GM23338 (cell line): ENCODE data around the gene FOXA1. TPM values are rescaled to one million over a fixed set of nuclear protein-coding genes. Genes with fewer than 3 reads are reported as not detected.
A peak's percentile ranks its signal among the peaks of the same experiment; 100 is the strongest.

Experiments used
- ATAC-seq: fragments of 200-7000 bp; cut with Tn5 transposase; 3 replicates; pipeline ENCODE4 v1.9.1; 2020
- DNase-seq: peaks from one replicate; pipeline ENCODE4 v3.0.0-alpha.2; 2015; ENCODE audit warnings: low spot score
- H2AFZ ChIP-seq: fragments of 200-600 bp; sonication (generic); 2 replicates; pipeline ENCODE4 v1.8.0; 2016; ENCODE audit warnings: antibody characterized with exemption, mild to moderate bottlenecking, moderate library complexity
- H3F3A ChIP-seq: fragments of 200-600 bp; sonication (generic); replicated peaks from 2 replicates; pipeline ENCODE4 v1.8.0; 2017; ENCODE audit warnings: antibody characterized with exemption, mixed run types, low read depth
- H3K27ac ChIP-seq: fragments of 200-600 bp; sonication (generic); 2 replicates; pipeline ENCODE4 v1.6.1; 2016; ENCODE audit warnings: low read depth
- H3K27me3 ChIP-seq: fragments of 200-600 bp; sonication (generic); 2 replicates; pipeline ENCODE4 v1.8.0; 2016; ENCODE audit warnings: mild to moderate bottlenecking, mixed run types, moderate library complexity; ENCODE audit not compliant: insufficient read depth
- H3K36me3 ChIP-seq: fragments of 200-600 bp; sonication (generic); 2 replicates; pipeline ENCODE4 v1.8.0; 2016; ENCODE audit warnings: mild to moderate bottlenecking; ENCODE audit not compliant: insufficient read depth
- H3K4me1 ChIP-seq: fragments of 200-600 bp; sonication (generic); 2 replicates; pipeline ENCODE4 v1.8.0; 2016; ENCODE audit warnings: mild to moderate bottlenecking, moderate library complexity; ENCODE audit not compliant: insufficient read depth
- H3K4me2 ChIP-seq: fragments of 200-600 bp; sonication (generic); 2 replicates; pipeline ENCODE4 v1.7.1; 2017; ENCODE audit warnings: mixed run types
- H3K4me3 ChIP-seq: fragments of 200-600 bp; sonication (generic); 2 replicates; pipeline ENCODE4 v1.6.1; 2016; ENCODE audit warnings: mixed run types
- H3K79me2 ChIP-seq: fragments of 200-600 bp; sonication (generic); replicated peaks from 2 replicates; pipeline ENCODE4 v1.8.0; 2017; ENCODE audit warnings: mild to moderate bottlenecking; ENCODE audit not compliant: insufficient read depth
- H3K9me2 ChIP-seq: fragments of 200-600 bp; sonication (generic); 2 replicates; pipeline ENCODE4 v1.8.0; 2017; ENCODE audit not compliant: insufficient read depth
- H4K20me1 ChIP-seq: fragments of 200-600 bp; sonication (generic); replicated peaks from 2 replicates; pipeline ENCODE4 v1.8.0; 2017; ENCODE audit warnings: mild to moderate bottlenecking; ENCODE audit not compliant: insufficient read depth
- H3K27ac Mint-ChIP-seq: 2 replicates; pipeline ENCODE4 v1.8.0; 2020; ENCODE audit warnings: inconsistent platforms, mild to moderate bottlenecking, moderate library complexity, mixed read lengths
- H3K27me3 Mint-ChIP-seq: 3 replicates; pipeline ENCODE4 v1.8.0; 2022; ENCODE audit warnings: low read depth, mild to moderate bottlenecking, moderate library complexity, mixed read lengths, inconsistent platforms; ENCODE audit not compliant: insufficient read depth, poor library complexity
- H3K36me3 Mint-ChIP-seq: 3 replicates; pipeline ENCODE4 v1.8.0; 2021; ENCODE audit warnings: low read depth, mild to moderate bottlenecking, inconsistent platforms, moderate library complexity, mixed read lengths
- H3K4me1 Mint-ChIP-seq: 3 replicates; pipeline ENCODE4 v1.8.0; 2020; ENCODE audit warnings: mild to moderate bottlenecking, inconsistent platforms, mixed read lengths
- H3K4me3 Mint-ChIP-seq: 3 replicates; pipeline ENCODE4 v1.8.0; 2021; ENCODE audit warnings: moderate library complexity, mild to moderate bottlenecking, inconsistent platforms, mixed read lengths
- H3K9me3 Mint-ChIP-seq: 3 replicates; pipeline ENCODE4 v1.8.0; 2020; ENCODE audit warnings: moderate library complexity, mild to moderate bottlenecking, inconsistent platforms, mixed read lengths
- EZH2 ChIP-seq: fragments of 200-600 bp; sonication (generic); IDR thresholded peaks from one replicate; pipeline ENCODE4 v1.8.0; 2017; ENCODE audit warnings: antibody characterized with exemption, mild to moderate bottlenecking, low read depth; ENCODE audit not compliant: unreplicated experiment
- STAT1 ChIP-seq: IDR thresholded peaks from one replicate; pipeline ENCODE4 v1.6.1; 2016; ENCODE audit warnings: antibody characterized with exemption; ENCODE audit not compliant: unreplicated experiment
- ZNF114 ChIP-seq: fragments of 250-450 bp; sonication (Bioruptor Pico); IDR thresholded peaks from 2 replicates; pipeline ENCODE4 v1.5.0; 2020; ENCODE audit warnings: mild to moderate bottlenecking, moderate library complexity
- polyA plus RNA-seq: library from polyadenylated mRNA; unstranded; fragments of >200 nt; fragmentation: Nextera tagmentation; extraction: Ambion mirVana; gene quantifications from 2 replicates; pipeline ENCODE4 v1.2.1, GENCODE V29; 2016
- total RNA-seq: library from RNA; depleted of rRNA; stranded (reverse); fragments of >200 nt; shearing (Covaris generic); gene quantifications from 2 replicates; pipeline ENCODE4 v1.2.3, GENCODE V29; 2014
- TF ChIP-seq, protein P1 (sequence below), 2 experiments: fragments of 200-600 bp in 1 of 2; sonication (generic) in 1 of 2; conservative IDR thresholded peaks; 2 replicates each; pipeline versions ENCODE4 v1.5.1 to v1.6.1; 2016 to 2017; ENCODE audit warnings: antibody characterized with exemption in 2 of 2, low read depth in 2 of 2, mild to moderate bottlenecking in 2 of 2, moderate library complexity in 1 of 2
- TF ChIP-seq, protein P2 (sequence below): IDR thresholded peaks from 2 replicates; pipeline ENCODE4 v1.6.1; 2016; ENCODE audit warnings: antibody characterized with exemption

FOXA1 gene
- total and polyA plus RNA-seq, 2 experiments from 2014 or later, result not detected

DNA sequence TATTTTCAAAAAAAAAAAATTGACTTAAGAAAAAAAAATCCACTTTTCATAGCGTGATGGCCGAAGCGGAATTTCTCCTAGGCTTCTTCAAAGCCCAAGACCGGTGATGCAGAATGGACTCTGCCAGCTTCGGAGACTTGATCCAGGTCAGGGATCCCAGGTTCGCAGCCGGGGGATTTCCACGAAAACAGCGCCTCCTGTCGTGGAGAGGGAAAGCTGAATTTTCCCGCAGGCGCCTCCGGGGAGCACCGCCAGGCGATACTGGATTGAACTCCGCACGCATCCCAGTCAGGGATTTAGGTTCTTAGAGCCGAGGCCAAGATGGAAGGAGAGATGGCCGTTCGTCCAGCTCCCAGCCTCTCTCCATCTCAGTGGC is 2.5 kb upstream of the FOXA1 start:
- DNase-seq (peak; percentile 79), ATAC-seq (peak; percentile 6)
- H4K20me1 ChIP-seq, result peaks cover 41% of the 10 kb centered on the region

DNA sequence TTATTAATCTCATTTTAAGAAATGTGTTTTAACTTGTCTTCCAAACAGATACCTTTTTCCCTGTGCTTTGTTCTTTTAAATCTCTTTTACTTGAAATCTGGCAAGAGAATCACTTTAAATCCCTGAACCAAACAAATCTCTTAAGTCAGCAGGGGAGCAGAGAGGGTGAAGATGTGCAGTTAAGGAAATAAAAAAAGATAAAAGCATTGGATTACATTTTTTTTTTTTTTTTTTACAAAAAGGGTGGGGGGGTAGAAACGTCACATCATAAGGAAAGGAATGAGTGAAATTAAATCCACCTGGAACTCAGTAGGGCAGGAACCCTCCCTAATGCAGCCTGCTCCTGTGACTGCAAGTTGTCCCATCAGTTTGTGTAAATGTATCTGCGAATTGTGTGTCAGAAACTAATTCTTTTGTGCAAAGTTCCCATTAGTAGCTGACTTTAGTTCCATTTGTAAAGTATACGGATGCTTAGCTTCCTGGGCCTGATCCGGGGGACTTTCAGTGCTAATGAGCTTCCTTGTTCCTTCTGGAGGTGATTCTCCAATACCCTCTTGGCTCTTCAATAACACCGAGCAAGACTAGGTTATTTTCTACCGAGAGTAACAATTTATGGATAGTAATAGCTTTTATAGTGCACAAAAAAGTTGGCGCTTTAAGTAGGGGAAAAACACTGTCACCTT is 1.9 kb upstream of the FOXA1 start:
- H3K4me1 Mint-ChIP-seq, result peaks cover 47% of the 10 kb centered on the region
- H3K4me3 ChIP-seq, result no peak overlapping the region; the same call in 1 of the 2 replicates
- peaks cover 92% of the 10 kb centered on the region for H3K27me3 Mint-ChIP-seq
- peak overlapping the region; percentile 77; the same call in 1 of the 2 replicates for H3K4me2 ChIP-seq
- H3K27ac Mint-ChIP-seq, result no peak overlapping the region
- ATAC-seq (no peak), DNase-seq (no peak)
- H3K4me1 ChIP-seq, result peaks cover 48% of the 10 kb centered on the region
- TF ChIP-seq ZNF114 (CRISPR knock-in tag) (no peak), EZH2 (peak; percentile 44)
- peaks cover 39% of the 10 kb centered on the region for H4K20me1 ChIP-seq
- H3K27me3 ChIP-seq, result peaks cover 99% of the 10 kb centered on the region
- H3K9me3 Mint-ChIP-seq, result no peaks in the 10 kb centered on the region
- H3K79me2 ChIP-seq, result no peaks in the 10 kb centered on the region
- H3K9me2 ChIP-seq, result no peaks in the 10 kb centered on the region
- H2AFZ ChIP-seq, result no peak overlapping the region
- no peak overlapping the region for H3K27ac ChIP-seq
- no peaks in the 10 kb centered on the region; the same call in 2 of the 3 replicates for H3K36me3 Mint-ChIP-seq
- H3K4me3 Mint-ChIP-seq, result peak overlapping the region; percentile 74; the same call in 1 of the 3 replicates
- peaks cover 34% of the 10 kb centered on the region for H3F3A ChIP-seq
- no peaks in the 10 kb centered on the region for H3K36me3 ChIP-seq

More for the DNA sequence above, 2.5 kb upstream of the FOXA1 start:
- Histone ChIP-seq H3K27ac (no peak overlapping the region), H3K79me2 (no peaks in the 10 kb centered on the region), H3K9me2 (no peaks in the 10 kb centered on the region), H3K27me3 (peaks cover 99% of the 10 kb centered on the region), H2AFZ (no peak overlapping the region), H3K4me1 (peaks cover 48% of the 10 kb centered on the region), H3K4me3 (peak overlapping the region; percentile 55), H3K4me2 (peak overlapping the region; percentile 77), H3K36me3 (no peaks in the 10 kb centered on the region), H3F3A (peaks cover 34% of the 10 kb centered on the region)
- Mint-ChIP-seq H3K4me1 (peaks cover 44% of the 10 kb centered on the region), H3K9me3 (no peaks in the 10 kb centered on the region), H3K27ac (no peak overlapping the region), H3K36me3 (no peaks in the 10 kb centered on the region; the same call in 2 of the 3 replicates), H3K4me3 (peak overlapping the region; percentile 62), H3K27me3 (peaks cover 92% of the 10 kb centered on the region)
- TF ChIP-seq, protein P1, sequence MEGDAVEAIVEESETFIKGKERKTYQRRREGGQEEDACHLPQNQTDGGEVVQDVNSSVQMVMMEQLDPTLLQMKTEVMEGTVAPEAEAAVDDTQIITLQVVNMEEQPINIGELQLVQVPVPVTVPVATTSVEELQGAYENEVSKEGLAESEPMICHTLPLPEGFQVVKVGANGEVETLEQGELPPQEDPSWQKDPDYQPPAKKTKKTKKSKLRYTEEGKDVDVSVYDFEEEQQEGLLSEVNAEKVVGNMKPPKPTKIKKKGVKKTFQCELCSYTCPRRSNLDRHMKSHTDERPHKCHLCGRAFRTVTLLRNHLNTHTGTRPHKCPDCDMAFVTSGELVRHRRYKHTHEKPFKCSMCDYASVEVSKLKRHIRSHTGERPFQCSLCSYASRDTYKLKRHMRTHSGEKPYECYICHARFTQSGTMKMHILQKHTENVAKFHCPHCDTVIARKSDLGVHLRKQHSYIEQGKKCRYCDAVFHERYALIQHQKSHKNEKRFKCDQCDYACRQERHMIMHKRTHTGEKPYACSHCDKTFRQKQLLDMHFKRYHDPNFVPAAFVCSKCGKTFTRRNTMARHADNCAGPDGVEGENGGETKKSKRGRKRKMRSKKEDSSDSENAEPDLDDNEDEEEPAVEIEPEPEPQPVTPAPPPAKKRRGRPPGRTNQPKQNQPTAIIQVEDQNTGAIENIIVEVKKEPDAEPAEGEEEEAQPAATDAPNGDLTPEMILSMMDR (conservative IDR thresholded peaks at IDR 0.05; ENCODE audit: low read depth in 2 of 2), result peak; percentile 60 to 64
- TF ChIP-seq STAT1 (no peak), EZH2 (peak; percentile 47)
- TF ChIP-seq, protein P2, sequence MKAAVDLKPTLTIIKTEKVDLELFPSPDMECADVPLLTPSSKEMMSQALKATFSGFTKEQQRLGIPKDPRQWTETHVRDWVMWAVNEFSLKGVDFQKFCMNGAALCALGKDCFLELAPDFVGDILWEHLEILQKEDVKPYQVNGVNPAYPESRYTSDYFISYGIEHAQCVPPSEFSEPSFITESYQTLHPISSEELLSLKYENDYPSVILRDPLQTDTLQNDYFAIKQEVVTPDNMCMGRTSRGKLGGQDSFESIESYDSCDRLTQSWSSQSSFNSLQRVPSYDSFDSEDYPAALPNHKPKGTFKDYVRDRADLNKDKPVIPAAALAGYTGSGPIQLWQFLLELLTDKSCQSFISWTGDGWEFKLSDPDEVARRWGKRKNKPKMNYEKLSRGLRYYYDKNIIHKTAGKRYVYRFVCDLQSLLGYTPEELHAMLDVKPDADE, result no peak
